K562 treated with DMSO at 1 percent for 24 hours (cell line): ENCODE data around the gene PCDHGA6. TPM values are rescaled to one million over a fixed set of nuclear protein-coding genes. Genes with fewer than 3 reads are reported as not detected.

Experiments used
- total RNA-seq: library from RNA; unstranded; fragments of 300-600 nt; gene quantifications from 2 replicates; pipeline ENCODE4 v1.2.3, GENCODE V29; 2022; ENCODE audit warnings: low read depth; ENCODE audit not compliant: insufficient read depth

The PCDHGA6 gene
- total RNA-seq, 1 experiment from 2014 or later, result 0.39 TPM

GRCh38 chr5:141407790-141408505 lies 34.3 kb downstream of the PCDHGA6 start, which contains the start of gene PCDHGB6:
Gene PCDHGB6 (plus strand): TSS chr5:141408021. CDS start chr5:141408203, 182 bp downstream.

GRCh38 chr5:141412854-141413539 lies 39.3 kb downstream of the PCDHGA6 start, which contains the start of gene PCDHGA10:
Gene PCDHGA10 (plus strand): TSS chr5:141412987. CDS start chr5:141413176, 189 bp downstream.

GRCh38 chr5:141417494-141418172 lies 43.9 kb downstream of the PCDHGA6 start, which contains the start of gene PCDHGB7:
Gene PCDHGB7 (plus strand): TSS chr5:141417677. CDS start chr5:141417860, 183 bp downstream.

GRCh38 chr5:141420855-141421488 lies 47.3 kb downstream of the PCDHGA6 start, which contains the start of gene PCDHGA11:
Gene PCDHGA11 (plus strand): TSS chr5:141421051. CDS start chr5:141421228, 177 bp downstream.

Other genes starting within 250 kb of the PCDHGA6 start
- 0.23 TPM in 1 of 2 replicates, not detected in the other for gene PCDHB5, start 238.7 kb upstream of the PCDHGA6 start, total RNA-seq
- not detected in 2 replicates for gene PCDHB6, start 223.8 kb upstream of the PCDHGA6 start, total RNA-seq
- gene PCDHB7, start 201.2 kb upstream of the PCDHGA6 start, total RNA-seq, result 0.06 TPM in 1 of 2 replicates, not detected in the other
- gene PCDHB8, start 196.1 kb upstream of the PCDHGA6 start, total RNA-seq, result 0.09 TPM in 1 of 2 replicates, not detected in the other
- not detected in 2 replicates for gene PCDHB16, start 191.5 kb upstream of the PCDHGA6 start, total RNA-seq
- gene PCDHB9, start 186.7 kb upstream of the PCDHGA6 start, total RNA-seq, result not detected in 2 replicates
- not detected in 2 replicates for gene PCDHB10, start 181.5 kb upstream of the PCDHGA6 start, total RNA-seq
- gene PCDHB11, start 174.3 kb upstream of the PCDHGA6 start, total RNA-seq, result 0.13 TPM in 1 of 2 replicates, not detected in the other
- gene PCDHB12, start 165.2 kb upstream of the PCDHGA6 start, total RNA-seq, result not detected in 2 replicates
- 0.16 and 0.22 TPM in 2 replicates for gene PCDHB13, start 160.0 kb upstream of the PCDHGA6 start, total RNA-seq
- 0.21 TPM in 1 of 2 replicates, not detected in the other for gene PCDHB14, start 150.5 kb upstream of the PCDHGA6 start, total RNA-seq
- 0.35 and 0.52 TPM in 2 replicates for gene PCDHB15, start 128.5 kb upstream of the PCDHGA6 start, total RNA-seq
- not detected in 2 replicates for gene SLC25A2, start 69.8 kb upstream of the PCDHGA6 start, total RNA-seq
- gene TAF7, start 53.1 kb upstream of the PCDHGA6 start, total RNA-seq, result 95.8 and 97.2 TPM in 2 replicates
- gene PCDHGA1, start 43.4 kb upstream of the PCDHGA6 start, total RNA-seq, result 0.16 and 0.29 TPM in 2 replicates
- gene PCDHGA2, start 35.1 kb upstream of the PCDHGA6 start, total RNA-seq, result 0.54 and 0.63 TPM in 2 replicates
- 0.50 and 0.89 TPM in 2 replicates for gene PCDHGA3, start 30.1 kb upstream of the PCDHGA6 start, total RNA-seq
- gene PCDHGB1, start 23.8 kb upstream of the PCDHGA6 start, total RNA-seq, result 0.43 and 0.52 TPM in 2 replicates
- 0.52 and 1.2 TPM in 2 replicates for gene PCDHGA4, start 18.9 kb upstream of the PCDHGA6 start, total RNA-seq
- 0.51 and 0.63 TPM in 2 replicates for gene PCDHGB2, start 13.9 kb upstream of the PCDHGA6 start, total RNA-seq
- gene PCDHGA5, start 9.7 kb upstream of the PCDHGA6 start, total RNA-seq, result 0.22 and 0.44 TPM in 2 replicates
- gene PCDHGB3, start 3.6 kb upstream of the PCDHGA6 start, total RNA-seq, result 0.51 and 0.56 TPM in 2 replicates
- gene PCDHGA7, start 8.9 kb downstream of the PCDHGA6 start, total RNA-seq, result 0.37 TPM in 2 replicates
- 0.12 and 0.16 TPM in 2 replicates for gene PCDHGB4, start 13.8 kb downstream of the PCDHGA6 start, total RNA-seq
- 0.43 and 0.49 TPM in 2 replicates for gene PCDHGA8, start 18.7 kb downstream of the PCDHGA6 start, total RNA-seq
- 0.42 and 0.75 TPM in 2 replicates for gene PCDHGB5, start 24.1 kb downstream of the PCDHGA6 start, total RNA-seq
- 0.17 TPM in 1 of 2 replicates, not detected in the other for gene PCDHGA9, start 28.9 kb downstream of the PCDHGA6 start, total RNA-seq
- 0.16 and 0.27 TPM in 2 replicates for gene PCDHGB6, start 34.1 kb downstream of the PCDHGA6 start, total RNA-seq
- gene PCDHGA10, start 39.1 kb downstream of the PCDHGA6 start, total RNA-seq, result 0.07 TPM in 1 of 2 replicates, not detected in the other
- gene PCDHGB7, start 43.8 kb downstream of the PCDHGA6 start, total RNA-seq, result not detected in 2 replicates
- gene PCDHGA11, start 47.2 kb downstream of the PCDHGA6 start, total RNA-seq, result 0.15 TPM in 1 of 2 replicates, not detected in the other
- gene PCDHGA12, start 56.6 kb downstream of the PCDHGA6 start, total RNA-seq, result 0.06 TPM in 1 of 2 replicates, not detected in the other
- gene PCDHGC3, start 102.1 kb downstream of the PCDHGA6 start, total RNA-seq, result not detected in 2 replicates
- not detected in 2 replicates for gene PCDHGC4, start 111.1 kb downstream of the PCDHGA6 start, total RNA-seq
- not detected in 2 replicates for gene PCDHGC5, start 115.2 kb downstream of the PCDHGA6 start, total RNA-seq
- gene DIAPH1, start 245.1 kb downstream of the PCDHGA6 start, total RNA-seq, result 160 and 183 TPM in 2 replicates